ENCODE measurements around the gene ADI1. TPM values are rescaled to one million over a fixed set of nuclear protein-coding genes. Genes with fewer than 3 reads are reported as not detected.
"Not testable (repeated sequence)": the region's sequence is repeated elsewhere in the genome, so short reads cannot be mapped to it uniquely, and the experiment has no call there.

Gene ADI1
- total RNA-seq, 1 experiment from 2014 or later = 69.2 TPM

- ChIA-PET POLR2A (no interaction called here), CTCF (no interaction called here)
- no TSS peak for BruUV-seq (replicated peaks)
- Histone ChIP-seq H3K4me3 (ENCODE audit: low read depth, low read length) (no peak overlapping the region), H3K27me3 (replicated peaks; ENCODE audit: control insufficient read depth, insufficient read depth, low read length) (no peaks in the 10 kb centered on the region), H3K36me3 (ENCODE audit: control insufficient read depth, insufficient read depth, low read length) (peaks cover 6% of the 10 kb centered on the region), H3K9me3 (no peaks in the 10 kb centered on the region), H3K4me1 (no peaks in the 10 kb centered on the region)
- intact Hi-C loops (cut with micrococcal nuclease; ENCODE audit: unreplicated experiment) = no loop called here
- H3K4me1 Mint-ChIP-seq (ENCODE audit: low read depth, unreplicated experiment) = no peaks in the 10 kb centered on the region
- H3K36me3 Mint-ChIP-seq (ENCODE audit: insufficient read depth, unreplicated experiment) = peaks cover 20% of the 10 kb centered on the region
- TF ChIP-seq CTCF (IDR thresholded peaks at IDR 0.05; ENCODE audit: insufficient read depth in 1 of 2, low read depth in 1 of 2, low read length in 1 of 2, severe bottlenecking in 1 of 2, unreplicated experiment in 1 of 2) = no peak
- H3K27ac Mint-ChIP-seq (ENCODE audit: unreplicated experiment) = no peak overlapping the region
- H3K27me3 Mint-ChIP-seq (ENCODE audit: insufficient read depth, unreplicated experiment) = no peaks in the 10 kb centered on the region
- no peaks in the 10 kb centered on the region for H3K9me3 Mint-ChIP-seq (ENCODE audit: unreplicated experiment)
- H3K4me3 Mint-ChIP-seq (ENCODE audit: unreplicated experiment) = no peak overlapping the region
- no peak for DNase-seq
Observed at GRCh38 chr2:3450385-3451010, 68.8 kb downstream of the ADI1 start.

DNA sequence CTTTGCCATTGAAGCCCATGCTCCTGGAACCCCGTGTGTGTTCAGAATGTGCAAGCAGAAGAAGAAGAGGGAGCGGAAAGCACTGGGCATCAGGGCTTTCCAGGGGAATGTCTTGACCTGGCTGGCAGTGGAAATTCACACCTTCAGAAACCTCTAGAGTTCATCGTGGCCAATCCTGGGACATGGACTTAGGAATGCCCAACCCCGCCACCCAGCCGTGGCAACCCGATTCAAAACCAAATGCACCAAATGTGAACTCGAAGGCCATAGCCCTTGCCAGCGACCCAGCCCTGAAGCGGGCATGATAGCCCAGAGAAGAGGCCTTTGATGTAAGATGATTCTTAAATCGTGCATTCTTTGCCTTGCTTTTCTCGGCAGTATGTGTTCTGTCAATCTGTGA, 69.4 kb downstream of the ADI1 start:
- peaks cover 6% of the 10 kb centered on the region for H3K36me3 ChIP-seq (ENCODE audit: control insufficient read depth, insufficient read depth, low read length)

GRCh38 chr2:3449086-3449485, 70.2 kb downstream of the ADI1 start:
- no peaks in the 10 kb centered on the region for H3K4me1 Mint-ChIP-seq (ENCODE audit: low read depth, unreplicated experiment)
- no TSS peak for BruUV-seq (replicated peaks)
- Histone ChIP-seq H3K4me3 (ENCODE audit: low read depth, low read length) (no peak overlapping the region), H3K9me3 (no peaks in the 10 kb centered on the region), H3K36me3 (ENCODE audit: control insufficient read depth, insufficient read depth, low read length) (peaks cover 6% of the 10 kb centered on the region), H3K4me1 (no peaks in the 10 kb centered on the region), H3K27me3 (replicated peaks; ENCODE audit: control insufficient read depth, insufficient read depth, low read length) (no peaks in the 10 kb centered on the region)
- no peak overlapping the region for H3K4me3 Mint-ChIP-seq (ENCODE audit: unreplicated experiment)
- ChIA-PET CTCF (no interaction called here), POLR2A (no interaction called here)
- H3K27ac Mint-ChIP-seq (ENCODE audit: unreplicated experiment) = no peak overlapping the region
- DNase-seq = no peak
- peaks cover 23% of the 10 kb centered on the region for H3K36me3 Mint-ChIP-seq (ENCODE audit: insufficient read depth, unreplicated experiment)
- H3K9me3 Mint-ChIP-seq (ENCODE audit: unreplicated experiment) = no peaks in the 10 kb centered on the region
- H3K27me3 Mint-ChIP-seq (ENCODE audit: insufficient read depth, unreplicated experiment) = no peaks in the 10 kb centered on the region
- intact Hi-C loops (cut with micrococcal nuclease; ENCODE audit: unreplicated experiment) = no loop called here
- no peak for TF ChIP-seq CTCF (IDR thresholded peaks at IDR 0.05; ENCODE audit: insufficient read depth in 1 of 2, low read depth in 1 of 2, low read length in 1 of 2, severe bottlenecking in 1 of 2, unreplicated experiment in 1 of 2)

More for the DNA sequence above, 69.4 kb downstream of the ADI1 start:
- Histone ChIP-seq H3K4me3 (ENCODE audit: low read depth, low read length) (no peak overlapping the region), H3K9me3 (no peaks in the 10 kb centered on the region), H3K4me1 (no peaks in the 10 kb centered on the region), H3K27me3 (replicated peaks; ENCODE audit: control insufficient read depth, insufficient read depth, low read length) (no peaks in the 10 kb centered on the region)
- no peak for DNase-seq
- Mint-ChIP-seq H3K4me1 (ENCODE audit: low read depth, unreplicated experiment) (no peaks in the 10 kb centered on the region), H3K4me3 (ENCODE audit: unreplicated experiment) (no peak overlapping the region), H3K36me3 (ENCODE audit: insufficient read depth, unreplicated experiment) (peaks cover 20% of the 10 kb centered on the region), H3K9me3 (ENCODE audit: unreplicated experiment) (no peaks in the 10 kb centered on the region), H3K27me3 (ENCODE audit: insufficient read depth, unreplicated experiment) (no peaks in the 10 kb centered on the region), H3K27ac (ENCODE audit: unreplicated experiment) (no peak overlapping the region)
- POLR2A ChIA-PET = no interaction called here
- BruUV-seq (replicated peaks) = no TSS peak
- CTCF ChIA-PET = no interaction called here
- intact Hi-C loops (cut with micrococcal nuclease; ENCODE audit: unreplicated experiment) = no loop called here
- no peak for TF ChIP-seq CTCF (IDR thresholded peaks at IDR 0.05; ENCODE audit: insufficient read depth in 1 of 2, low read depth in 1 of 2, low read length in 1 of 2, severe bottlenecking in 1 of 2, unreplicated experiment in 1 of 2)

GRCh38 chr2:3448441-3448911, 70.9 kb downstream of the ADI1 start:
- H3K4me1 Mint-ChIP-seq (ENCODE audit: low read depth, unreplicated experiment); CTCF ChIA-PET; intact Hi-C loops (cut with micrococcal nuclease; ENCODE audit: unreplicated experiment); H3K9me3 ChIP-seq; DNase-seq; H3K4me3 ChIP-seq (ENCODE audit: low read depth, low read length); H3K36me3 ChIP-seq (ENCODE audit: control insufficient read depth, insufficient read depth, low read length); H3K9me3 Mint-ChIP-seq (ENCODE audit: unreplicated experiment); POLR2A ChIA-PET; H3K4me1 ChIP-seq; H3K27me3 ChIP-seq (replicated peaks; ENCODE audit: control insufficient read depth, insufficient read depth, low read length); H3K27me3 Mint-ChIP-seq (ENCODE audit: insufficient read depth, unreplicated experiment); BruUV-seq (replicated peaks); H3K4me3 Mint-ChIP-seq (ENCODE audit: unreplicated experiment); H3K27ac Mint-ChIP-seq (ENCODE audit: unreplicated experiment): not testable (repeated sequence)
- peaks cover 29% of the 10 kb centered on the region for H3K36me3 Mint-ChIP-seq (ENCODE audit: insufficient read depth, unreplicated experiment)

All from Caco-2 (cell line).